BLaER1 treated with 17β-estradiol and CSF1 and Interleukin-3, amounts not matched to agents 10 nM and 100 nM (cell line): ENCODE results near the gene PAPLN.

Experiments
- H3K27ac ChIP-seq, 11 experiments: shearing (Covaris generic); formaldehyde crosslinking; 2 replicates each; pipeline ENCODE4 v1.8.1; 2022
- H3K27me3 ChIP-seq, 11 experiments: shearing (Covaris generic); formaldehyde crosslinking; 2 replicates each; pipeline ENCODE4 v1.8.1; 2022
- H3K36me3 ChIP-seq, 11 experiments: shearing (Covaris generic); formaldehyde crosslinking; 2 replicates each; pipeline ENCODE4 v1.8.1; 2022
- H3K4me1 ChIP-seq, 10 experiments: shearing (Covaris generic); formaldehyde crosslinking; 2 replicates each; pipeline ENCODE4 v1.8.1; 2022
- H3K4me2 ChIP-seq, 11 experiments: shearing (Covaris generic); formaldehyde crosslinking; 2 replicates each; pipeline ENCODE4 v1.8.1; 2022
- H3K4me3 ChIP-seq, 10 experiments: shearing (Covaris generic); formaldehyde crosslinking; 2 replicates each; pipeline ENCODE4 v1.8.1; 2022
- H3K9ac ChIP-seq, 11 experiments: shearing (Covaris generic); formaldehyde crosslinking; 2 replicates each; pipeline ENCODE4 v1.8.1; 2022
- H3K9me3 ChIP-seq, 11 experiments: shearing (Covaris generic); formaldehyde crosslinking; replicated peaks in 1 of 11; 2 replicates each; pipeline ENCODE4 v1.8.1; 2022
- H4K20me1 ChIP-seq, 11 experiments: shearing (Covaris generic); formaldehyde crosslinking; 2 replicates each; pipeline ENCODE4 v1.8.1; 2022
- Cebpa-rat ChIP-seq, 11 experiments: shearing (Covaris generic); IDR thresholded peaks; 2 replicates each; pipeline ENCODE4 v1.8.1; 2022

The PAPLN gene

DNA sequence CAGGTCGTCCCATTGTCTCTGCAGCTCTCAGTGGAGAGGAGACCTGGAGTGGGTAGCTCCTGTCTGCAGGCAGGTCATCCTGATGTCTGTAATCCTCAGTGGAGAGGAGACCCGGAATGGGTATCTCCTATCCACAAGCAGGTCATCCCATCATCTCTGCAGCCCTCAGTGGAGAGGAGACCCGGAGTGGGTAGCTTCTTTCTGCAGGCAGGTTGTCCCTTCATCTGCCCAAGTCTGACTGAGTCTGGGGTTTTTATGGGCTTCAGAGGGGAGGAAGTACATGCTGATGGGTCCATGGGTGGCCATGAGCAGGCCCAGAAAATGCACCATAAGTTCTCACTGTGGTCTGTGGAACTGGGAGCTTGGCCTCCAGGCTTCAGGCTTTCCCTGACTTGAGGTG, 28.9 kb upstream of the PAPLN start:
- H3K9me3 ChIP-seq, result peaks cover 24 to 35% (median 30%) of the 10 kb centered on the region in 11 experiments; a peak in 20 of 22 replicates
- no peak for TF ChIP-seq Cebpa-rat (IDR thresholded peaks at IDR 0.05)
- H3K9ac ChIP-seq, result no peak overlapping the region
- H3K36me3 ChIP-seq, result peaks cover 85 to 100% (median 97%) of the 10 kb centered on the region in 11 experiments
- no peaks in the 10 kb centered on the region for H3K27me3 ChIP-seq
- no peaks in the 10 kb centered on the region for H3K4me1 ChIP-seq
- no peak overlapping the region for H3K27ac ChIP-seq
- H3K4me3 ChIP-seq, result peak overlapping the region in 5 of 10 experiments; percentile 11 to 52 (median 32); a peak in 4 of 20 replicates
- H4K20me1 ChIP-seq, result peaks cover 0 to 43% (median 0%) of the 10 kb centered on the region in 11 experiments; a peak in 5 of 22 replicates
- no peak overlapping the region for H3K4me2 ChIP-seq

DNA sequence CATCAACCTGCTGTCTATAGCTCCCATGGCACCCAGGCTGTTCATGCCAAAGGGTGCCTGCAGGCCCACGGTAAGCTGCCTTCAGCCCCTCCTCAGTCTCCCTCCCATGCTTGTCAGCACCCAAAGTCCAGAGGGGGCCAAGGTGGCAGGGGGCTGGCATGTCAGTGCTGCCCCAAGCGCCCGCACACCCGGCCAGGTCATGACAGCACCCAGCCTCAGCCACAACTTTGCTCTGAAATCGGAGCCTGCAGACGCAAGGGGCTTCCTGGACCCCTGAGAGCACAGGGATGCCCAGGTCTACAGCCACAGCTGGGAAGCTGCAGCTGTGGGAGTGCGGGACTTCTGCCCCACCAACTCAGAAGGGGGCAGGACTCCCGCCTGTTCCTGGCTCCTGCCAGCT, 28.5 kb upstream of the PAPLN start:
- Histone ChIP-seq H3K4me1 (no peaks in the 10 kb centered on the region), H3K36me3 (peaks cover 85 to 100% (median 97%) of the 10 kb centered on the region in 11 experiments), H3K4me2 (no peak overlapping the region)

GRCh38 chr14:73209953-73210352, 27.4 kb upstream of the PAPLN start:
- Histone ChIP-seq H3K4me1 (no peaks in the 10 kb centered on the region), H3K4me2 (no peak overlapping the region), H3K27ac (no peak overlapping the region), H3K9me3 (peaks cover 24 to 35% (median 30%) of the 10 kb centered on the region in 11 experiments; a peak in 20 of 22 replicates), H3K4me3 (no peak overlapping the region), H3K27me3 (no peaks in the 10 kb centered on the region), H4K20me1 (peaks cover 0 to 47% (median 0%) of the 10 kb centered on the region in 11 experiments; a peak in 5 of 22 replicates), H3K36me3 (peaks cover 83 to 100% (median 95%) of the 10 kb centered on the region in 11 experiments), H3K9ac (no peak overlapping the region)
- TF ChIP-seq Cebpa-rat (IDR thresholded peaks at IDR 0.05), result no peak

More for the DNA sequence above, 28.5 kb upstream of the PAPLN start:
- Histone ChIP-seq H3K9me3 (peaks cover 24 to 35% (median 30%) of the 10 kb centered on the region in 11 experiments; a peak in 20 of 22 replicates), H4K20me1 (peaks cover 0 to 43% (median 0%) of the 10 kb centered on the region in 11 experiments; a peak in 5 of 22 replicates), H3K27ac (no peak overlapping the region), H3K27me3 (no peaks in the 10 kb centered on the region), H3K9ac (no peak overlapping the region), H3K4me3 (peak overlapping the region in 2 of 10 experiments; percentile 17 to 52; a peak in 2 of 20 replicates)
- no peak for TF ChIP-seq Cebpa-rat (IDR thresholded peaks at IDR 0.05)

GRCh38 chr14:73211251-73212040, 25.9 kb upstream of the PAPLN start:
- H3K9me3 ChIP-seq, result peaks cover 19 to 30% (median 26%) of the 10 kb centered on the region in 11 experiments; a peak in 20 of 22 replicates
- no peaks in the 10 kb centered on the region for H3K4me1 ChIP-seq
- peaks cover 0 to 61% (median 0%) of the 10 kb centered on the region in 11 experiments; a peak in 5 of 22 replicates for H4K20me1 ChIP-seq
- no peak overlapping the region for H3K9ac ChIP-seq
- H3K27ac ChIP-seq, result no peak overlapping the region
- H3K4me2 ChIP-seq, result no peak overlapping the region
- H3K36me3 ChIP-seq, result peaks cover 74 to 100% (median 98%) of the 10 kb centered on the region in 11 experiments
- H3K27me3 ChIP-seq, result no peaks in the 10 kb centered on the region
- H3K4me3 ChIP-seq, result no peak overlapping the region
- no peak for TF ChIP-seq Cebpa-rat (IDR thresholded peaks at IDR 0.05)

DNA sequence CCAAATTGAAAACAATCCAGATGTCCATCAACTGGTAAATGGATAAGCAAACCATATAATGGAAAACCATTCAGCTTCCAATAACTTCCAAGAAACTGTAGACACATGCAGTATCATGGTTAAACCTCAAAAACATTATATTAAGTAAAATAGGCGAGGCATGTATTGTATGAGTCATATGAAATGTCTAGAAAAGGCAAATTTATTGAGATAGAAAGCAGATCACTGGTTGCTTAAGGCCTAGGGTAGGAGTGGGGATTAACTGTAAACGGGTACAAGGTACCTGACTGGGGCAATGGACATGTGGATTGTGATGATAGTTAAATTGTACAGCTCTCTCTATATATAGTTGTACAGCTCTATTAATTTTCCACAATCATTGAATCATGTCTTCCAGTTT, 21.3 kb upstream of the PAPLN start:
- H3K9me3 ChIP-seq, result no peaks in the 10 kb centered on the region
- H3K9ac ChIP-seq, result no peak overlapping the region
- H3K4me1 ChIP-seq, result 0 out of 20 replicates have a peak, but pooled peaks cover 0 to under 1% (median 0%) of the 10 kb centered on the region in 10 experiments
- H3K4me2 ChIP-seq, result no peak overlapping the region
- no peak overlapping the region for H3K4me3 ChIP-seq
- TF ChIP-seq Cebpa-rat (IDR thresholded peaks at IDR 0.05), result no peak
- H3K36me3 ChIP-seq, result peaks cover 78 to 100% (median 99%) of the 10 kb centered on the region in 11 experiments
- peaks cover 0 to 54% (median 0%) of the 10 kb centered on the region in 11 experiments; a peak in 3 of 22 replicates for H4K20me1 ChIP-seq
- H3K27ac ChIP-seq, result no peak overlapping the region
- H3K27me3 ChIP-seq, result no peaks in the 10 kb centered on the region

DNA sequence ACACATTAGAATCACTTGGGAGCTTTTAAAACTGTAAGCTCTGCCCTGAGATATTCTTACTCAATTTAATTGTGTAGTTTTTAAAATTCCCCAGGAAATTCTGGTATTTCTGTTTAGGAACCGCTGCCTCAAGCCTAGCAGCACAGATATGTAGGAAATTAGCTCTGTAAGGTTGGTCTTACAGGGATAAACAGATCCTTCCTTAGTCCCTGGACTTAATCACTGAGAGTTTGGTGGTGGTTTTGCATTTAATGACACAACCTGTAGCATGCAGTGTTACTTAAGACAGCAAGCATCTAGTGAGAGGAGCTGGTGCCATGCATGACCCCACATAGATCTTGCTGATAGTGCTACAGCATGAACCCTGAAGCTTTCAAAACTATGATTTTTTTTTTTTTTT, 19.9 kb upstream of the PAPLN start:
- Histone ChIP-seq H3K27ac (no peak overlapping the region), H3K9ac (no peak overlapping the region), H3K4me1 (peaks cover 0 to 13% (median 0%) of the 10 kb centered on the region in 10 experiments; a peak in 4 of 20 replicates), H3K4me3 (no peak overlapping the region), H3K9me3 (no peaks in the 10 kb centered on the region), H3K4me2 (no peak overlapping the region), H3K27me3 (no peaks in the 10 kb centered on the region), H3K36me3 (peaks cover 73 to 100% (median 95%) of the 10 kb centered on the region in 11 experiments), H4K20me1 (peaks cover 0 to 58% (median 0%) of the 10 kb centered on the region in 11 experiments; a peak in 3 of 22 replicates)
- no peak for TF ChIP-seq Cebpa-rat (IDR thresholded peaks at IDR 0.05)

- H3K4me1 ChIP-seq, result peaks cover 0 to 13% (median 0%) of the 10 kb centered on the region in 10 experiments; a peak in 4 of 20 replicates
- H3K4me3 ChIP-seq, result no peak overlapping the region
- H4K20me1 ChIP-seq, result peaks cover 0 to 63% (median 0%) of the 10 kb centered on the region in 11 experiments; a peak in 5 of 22 replicates
- H3K27ac ChIP-seq, result no peak overlapping the region
- no peaks in the 10 kb centered on the region for H3K27me3 ChIP-seq
- H3K4me2 ChIP-seq, result no peak overlapping the region
- no peak for TF ChIP-seq Cebpa-rat (IDR thresholded peaks at IDR 0.05)
- H3K9me3 ChIP-seq, result no peaks in the 10 kb centered on the region
- H3K9ac ChIP-seq, result no peak overlapping the region
- peaks cover 64 to 100% (median 80%) of the 10 kb centered on the region in 11 experiments for H3K36me3 ChIP-seq
These were observed 17.2 kb upstream of the PAPLN start for GRCh38 chr14:73220061-73220460.

DNA sequence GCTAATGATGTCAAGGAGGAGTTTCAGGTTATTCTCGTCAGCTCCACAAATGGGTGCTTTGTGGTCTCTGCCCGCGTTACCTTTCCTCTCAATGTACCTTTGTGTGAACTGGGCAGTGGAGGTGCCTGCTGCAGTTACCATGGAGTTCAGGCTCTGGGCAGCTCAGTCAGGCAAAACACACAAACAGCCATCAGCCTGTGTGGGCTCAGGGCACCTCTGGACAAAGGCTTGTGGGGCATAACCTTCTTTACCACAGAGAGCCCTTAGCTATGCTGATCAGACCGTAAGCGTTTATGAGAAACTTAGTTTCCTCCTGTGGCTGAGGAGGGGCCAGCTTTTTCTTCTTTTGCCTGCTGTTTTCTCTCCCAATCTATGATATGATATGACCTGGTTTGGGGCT, 16.7 kb upstream of the PAPLN start:
- no peak overlapping the region for H3K4me3 ChIP-seq
- H4K20me1 ChIP-seq, result peaks cover 0 to 63% (median 0%) of the 10 kb centered on the region in 11 experiments; a peak in 5 of 22 replicates
- no peaks in the 10 kb centered on the region for H3K27me3 ChIP-seq
- no peak overlapping the region for H3K9ac ChIP-seq
- H3K27ac ChIP-seq, result no peak overlapping the region
- peaks cover 0 to 13% (median 0%) of the 10 kb centered on the region in 10 experiments; a peak in 4 of 20 replicates for H3K4me1 ChIP-seq
- peaks cover 63 to 100% (median 78%) of the 10 kb centered on the region in 11 experiments for H3K36me3 ChIP-seq
- no peaks in the 10 kb centered on the region for H3K9me3 ChIP-seq
- no peak overlapping the region for H3K4me2 ChIP-seq
- TF ChIP-seq Cebpa-rat (IDR thresholded peaks at IDR 0.05), result no peak

GRCh38 chr14:73221945-73222344, 15.4 kb upstream of the PAPLN start:
- Histone ChIP-seq H3K36me3 (peaks cover 52 to 99% (median 67%) of the 10 kb centered on the region in 11 experiments), H3K4me2 (peak overlapping the region in 1 of 11 experiments; percentile 14; a peak in 1 of 22 replicates)

More at GRCh38 chr14:73221945-73222344, 15.4 kb upstream of the PAPLN start:
- H3K4me1 ChIP-seq, result peaks cover 0 to 13% (median 0%) of the 10 kb centered on the region in 10 experiments; a peak in 4 of 20 replicates
- TF ChIP-seq Cebpa-rat (IDR thresholded peaks at IDR 0.05), result no peak
- H3K27ac ChIP-seq, result no peak overlapping the region
- H4K20me1 ChIP-seq, result peaks cover 0 to 61% (median 0%) of the 10 kb centered on the region in 11 experiments; a peak in 5 of 22 replicates
- H3K9me3 ChIP-seq, result no peaks in the 10 kb centered on the region
- no peaks in the 10 kb centered on the region for H3K27me3 ChIP-seq
- H3K9ac ChIP-seq, result no peak overlapping the region
- no peak overlapping the region for H3K4me3 ChIP-seq
